ENCODE results near the gene CAMKMT. TPM values are rescaled to one million over a fixed set of nuclear protein-coding genes. Genes with fewer than 3 reads are reported as not detected.

Gene CAMKMT
- total and polyA plus RNA-seq, 2 donors (not counting 1 experiment from before 2014, with no cell fraction given), result 6.2 to 23.3 TPM

- Mint-ChIP-seq H3K27me3 (no peaks in the 10 kb centered on the region), H3K4me3 (no peak overlapping the region), H3K4me1 (peaks cover under 1% of the 10 kb centered on the region), H3K27ac (no peak overlapping the region), H3K9me3 (ENCODE audit: insufficient read depth) (peaks cover 2% of the 10 kb centered on the region)
- H3K9me3 ChIP-seq (ENCODE audit: control extremely low read depth in 1 of 3, control insufficient read depth in 2 of 3, insufficient read depth in 1 of 3, low read length in 2 of 3), result no peaks in the 10 kb centered on the region
- no peaks in the 10 kb centered on the region for H3K36me3 ChIP-seq (replicated peaks in 1 of 2; ENCODE audit: control extremely low read depth in 1 of 2, control insufficient read depth in 1 of 2, extremely low read depth in 1 of 2, insufficient read depth in 2 of 2, low read length in 1 of 2)
- TF ChIP-seq EZH2 (IDR thresholded peaks at IDR 0.05; ENCODE audit: borderline replicate concordance, insufficient read depth, low read depth, low read length, poor library complexity, severe bottlenecking) (no peak), CTCF (IDR thresholded peaks at IDR 0.05) (no peak)
- H3K4me3 ChIP-seq (ENCODE audit: control extremely low read depth in 1 of 5, extremely low read depth in 1 of 5, insufficient read depth in 1 of 5, low read depth in 2 of 5, low read length in 4 of 5), result no peak overlapping the region
- H3K9ac ChIP-seq (ENCODE audit: low read length), result no peak overlapping the region
- intact Hi-C loops (cut with micrococcal nuclease), result no loop called here
- H3K4me1 ChIP-seq (ENCODE audit: control insufficient read depth in 2 of 2, insufficient read depth in 2 of 2, low read length in 2 of 2), result peaks cover 0 to 2% of the 10 kb centered on the region in 2 donors
- H4K20me1 ChIP-seq (ENCODE audit: control insufficient read depth, insufficient read depth, low read length, poor library complexity, severe bottlenecking), result no peaks in the 10 kb centered on the region
- ChIA-PET POLR2A (no interaction called here), CTCF (no interaction called here)
- H3K27me3 ChIP-seq (replicated peaks in 1 of 4; ENCODE audit: control extremely low read depth in 1 of 4, control insufficient read depth in 3 of 4, insufficient read depth in 4 of 4, low read length in 3 of 4), result no peaks in the 10 kb centered on the region
- H3K27ac ChIP-seq (ENCODE audit: low read length in 2 of 2), result no peak overlapping the region
- ATAC-seq (ENCODE audit: low read depth) (no peak), DNase-seq (no peak)
- no CpG with 5 or more reads among the region's 5 CpGs for WGBS (ENCODE audit: insufficient coverage)
- no peak overlapping the region for H3K4me2 ChIP-seq (replicated peaks; ENCODE audit: low read depth, low read length, poor library complexity, severe bottlenecking)
- H2AFZ ChIP-seq (ENCODE audit: insufficient read depth, low read depth, low read length, poor library complexity, severe bottlenecking), result no peak overlapping the region
- no peaks in the 10 kb centered on the region for H3K79me2 ChIP-seq (ENCODE audit: control insufficient read depth, insufficient read depth, low read length)
Measured at GRCh38 chr2:44598330-44599119, 236.8 kb downstream of the CAMKMT start.

DNA sequence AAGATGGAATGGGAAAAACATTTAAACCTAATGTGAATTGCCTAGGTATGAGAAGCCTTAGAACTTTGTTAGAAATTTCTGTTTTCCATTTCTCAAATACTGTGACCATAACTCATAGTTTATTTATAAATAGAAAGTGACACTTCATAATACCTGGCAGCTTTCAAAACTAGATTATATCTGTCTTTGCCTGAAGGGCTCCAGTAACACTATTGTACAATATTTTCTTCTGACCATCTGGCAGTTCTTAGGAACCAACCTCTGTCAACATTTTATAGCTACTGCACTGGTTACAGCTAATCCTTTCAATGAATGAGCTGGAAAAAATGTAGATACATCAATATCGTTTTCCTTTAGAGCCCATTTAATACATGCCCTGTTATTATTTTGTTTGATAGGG, 237.4 kb downstream of the CAMKMT start:
- TF ChIP-seq EZH2 (IDR thresholded peaks at IDR 0.05; ENCODE audit: borderline replicate concordance, insufficient read depth, low read depth, low read length, poor library complexity, severe bottlenecking) (no peak), CTCF (IDR thresholded peaks at IDR 0.05) (no peak)
- no peak overlapping the region for H3K27ac Mint-ChIP-seq

More for the DNA sequence above, 237.4 kb downstream of the CAMKMT start:
- Histone ChIP-seq H4K20me1 (ENCODE audit: control insufficient read depth, insufficient read depth, low read length, poor library complexity, severe bottlenecking) (no peaks in the 10 kb centered on the region), H3K9ac (ENCODE audit: low read length) (no peak overlapping the region), H3K9me3 (ENCODE audit: control extremely low read depth in 1 of 3, control insufficient read depth in 2 of 3, insufficient read depth in 1 of 3, low read length in 2 of 3) (no peaks in the 10 kb centered on the region), H3K36me3 (replicated peaks in 1 of 2; ENCODE audit: control extremely low read depth in 1 of 2, control insufficient read depth in 1 of 2, extremely low read depth in 1 of 2, insufficient read depth in 2 of 2, low read length in 1 of 2) (no peaks in the 10 kb centered on the region), H2AFZ (ENCODE audit: insufficient read depth, low read depth, low read length, poor library complexity, severe bottlenecking) (no peak overlapping the region), H3K4me1 (ENCODE audit: control insufficient read depth in 2 of 2, insufficient read depth in 2 of 2, low read length in 2 of 2) (no peaks in the 10 kb centered on the region), H3K4me3 (ENCODE audit: control extremely low read depth in 1 of 5, extremely low read depth in 1 of 5, insufficient read depth in 1 of 5, low read depth in 2 of 5, low read length in 4 of 5) (no peak overlapping the region), H3K4me2 (replicated peaks; ENCODE audit: low read depth, low read length, poor library complexity, severe bottlenecking) (no peak overlapping the region), H3K27ac (ENCODE audit: low read length in 2 of 2) (no peak overlapping the region), H3K27me3 (replicated peaks in 1 of 4; ENCODE audit: control extremely low read depth in 1 of 4, control insufficient read depth in 3 of 4, insufficient read depth in 4 of 4, low read length in 3 of 4) (no peaks in the 10 kb centered on the region), H3K79me2 (ENCODE audit: control insufficient read depth, insufficient read depth, low read length) (no peaks in the 10 kb centered on the region)
- POLR2A ChIA-PET, result no interaction called here
- no peak for ATAC-seq (ENCODE audit: low read depth)
- Mint-ChIP-seq H3K27me3 (no peaks in the 10 kb centered on the region), H3K4me1 (no peaks in the 10 kb centered on the region), H3K9me3 (ENCODE audit: insufficient read depth) (peaks cover 2% of the 10 kb centered on the region), H3K4me3 (no peak overlapping the region)
- DNase-seq, result no peak
- intact Hi-C loops (cut with micrococcal nuclease), result no loop called here
- WGBS (ENCODE audit: insufficient coverage), result no CpG with 5 or more reads among the region's 1 CpG
- CTCF ChIA-PET, result interaction anchor here (0.7 kb wide), 1 partner anchor 257 kb away, joined by 3 read pairs; no protein-coding TSS in a partner anchor

All from B cell (primary cell).